Measurements from ENCODE around the gene SPSB3.
"Not testable (repeated sequence)": the region's sequence is repeated elsewhere in the genome, so short reads cannot be mapped to it uniquely, and the experiment has no call there.

The SPSB3 gene

GRCh38 chr16:1745181-1745899 lies 37.0 kb downstream of the SPSB3 start:
- Histone ChIP-seq H3K4me1 (ENCODE audit: control insufficient read depth, insufficient read depth, low read length) (no peaks in the 10 kb centered on the region), H3K36me3 (ENCODE audit: control insufficient read depth, insufficient read depth, low read length) (peaks cover 31% of the 10 kb centered on the region), H3K4me3 (ENCODE audit: low read depth, low read length) (no peak overlapping the region), H3K9ac (ENCODE audit: low read depth, low read length) (no peak overlapping the region), H3K9me3 (ENCODE audit: control insufficient read depth, insufficient read depth, low read length) (no peaks in the 10 kb centered on the region), H3K27ac (ENCODE audit: low read depth, low read length) (peak overlapping the region; percentile 6), H3K27me3 (ENCODE audit: control insufficient read depth, insufficient read depth, low read length) (no peaks in the 10 kb centered on the region)

- no peak overlapping the region for H3K4me3 ChIP-seq (ENCODE audit: low read depth, low read length)
- H3K9me3 ChIP-seq (ENCODE audit: control insufficient read depth, insufficient read depth, low read length): peaks cover 5% of the 10 kb centered on the region
- H3K36me3 ChIP-seq (ENCODE audit: control insufficient read depth, insufficient read depth, low read length): peaks cover 27% of the 10 kb centered on the region
- no peak overlapping the region for H3K9ac ChIP-seq (ENCODE audit: low read depth, low read length)
- no peaks in the 10 kb centered on the region for H3K4me1 ChIP-seq (ENCODE audit: control insufficient read depth, insufficient read depth, low read length)
- H3K27ac ChIP-seq (ENCODE audit: low read depth, low read length): no peak overlapping the region
- H3K27me3 ChIP-seq (ENCODE audit: control insufficient read depth, insufficient read depth, low read length): no peaks in the 10 kb centered on the region
Observed at GRCh38 chr16:1744338-1744840, 38.0 kb downstream of the SPSB3 start.

GRCh38 chr16:1743376-1744337 lies 38.7 kb downstream of the SPSB3 start:
- no peak overlapping the region for H3K27ac ChIP-seq (ENCODE audit: low read depth, low read length)
- H3K9ac ChIP-seq (ENCODE audit: low read depth, low read length): no peak overlapping the region
- H3K4me1 ChIP-seq (ENCODE audit: control insufficient read depth, insufficient read depth, low read length): no peaks in the 10 kb centered on the region
- peaks cover 19% of the 10 kb centered on the region for H3K36me3 ChIP-seq (ENCODE audit: control insufficient read depth, insufficient read depth, low read length)
- no peak overlapping the region for H3K4me3 ChIP-seq (ENCODE audit: low read depth, low read length)
- peaks cover 12% of the 10 kb centered on the region for H3K9me3 ChIP-seq (ENCODE audit: control insufficient read depth, insufficient read depth, low read length)
- no peaks in the 10 kb centered on the region for H3K27me3 ChIP-seq (ENCODE audit: control insufficient read depth, insufficient read depth, low read length)

GRCh38 chr16:1741553-1742165 lies 40.7 kb downstream of the SPSB3 start:
- Histone ChIP-seq H3K36me3 (ENCODE audit: control insufficient read depth, insufficient read depth, low read length) (peaks cover 14% of the 10 kb centered on the region; the same call in 1 of the 2 replicates), H3K9ac (ENCODE audit: low read depth, low read length) (no peak overlapping the region), H3K9me3 (ENCODE audit: control insufficient read depth, insufficient read depth, low read length) (peaks cover 32% of the 10 kb centered on the region), H3K27ac (ENCODE audit: low read depth, low read length) (no peak overlapping the region), H3K27me3 (ENCODE audit: control insufficient read depth, insufficient read depth, low read length) (no peaks in the 10 kb centered on the region), H3K4me1 (ENCODE audit: control insufficient read depth, insufficient read depth, low read length) (no peaks in the 10 kb centered on the region), H3K4me3 (ENCODE audit: low read depth, low read length) (no peak overlapping the region)

- H3K9ac ChIP-seq (ENCODE audit: low read depth, low read length): no peak overlapping the region
Observed at GRCh38 chr16:1740781-1741490, 41.4 kb downstream of the SPSB3 start.

GRCh38 chr16:1740234-1740633 lies 42.1 kb downstream of the SPSB3 start:
- Histone ChIP-seq H3K4me1 (ENCODE audit: control insufficient read depth, insufficient read depth, low read length) (no peaks in the 10 kb centered on the region), H3K4me3 (ENCODE audit: low read depth, low read length) (no peak overlapping the region), H3K27me3 (ENCODE audit: control insufficient read depth, insufficient read depth, low read length) (no peaks in the 10 kb centered on the region), H3K27ac (ENCODE audit: low read depth, low read length) (no peak overlapping the region), H3K9me3 (ENCODE audit: control insufficient read depth, insufficient read depth, low read length) (peaks cover 47% of the 10 kb centered on the region), H3K36me3 (ENCODE audit: control insufficient read depth, insufficient read depth, low read length) (peaks cover 8% of the 10 kb centered on the region; the same call in 1 of the 2 replicates), H3K9ac (ENCODE audit: low read depth, low read length) (no peak overlapping the region)

More at GRCh38 chr16:1740781-1741490, 41.4 kb downstream of the SPSB3 start:
- H3K36me3 ChIP-seq (ENCODE audit: control insufficient read depth, insufficient read depth, low read length): peaks cover 14% of the 10 kb centered on the region; the same call in 1 of the 2 replicates
- peaks cover 40% of the 10 kb centered on the region for H3K9me3 ChIP-seq (ENCODE audit: control insufficient read depth, insufficient read depth, low read length)
- H3K27ac ChIP-seq (ENCODE audit: low read depth, low read length): no peak overlapping the region
- no peak overlapping the region for H3K4me3 ChIP-seq (ENCODE audit: low read depth, low read length)
- no peaks in the 10 kb centered on the region for H3K27me3 ChIP-seq (ENCODE audit: control insufficient read depth, insufficient read depth, low read length)
- H3K4me1 ChIP-seq (ENCODE audit: control insufficient read depth, insufficient read depth, low read length): no peaks in the 10 kb centered on the region

GRCh38 chr16:1734816-1735215 lies 47.6 kb downstream of the SPSB3 start:
- Histone ChIP-seq H3K4me1 (ENCODE audit: control insufficient read depth, insufficient read depth, low read length) (no peaks in the 10 kb centered on the region), H3K27me3 (ENCODE audit: control insufficient read depth, insufficient read depth, low read length) (no peaks in the 10 kb centered on the region), H3K4me3 (ENCODE audit: low read depth, low read length) (no peak overlapping the region), H3K36me3 (ENCODE audit: control insufficient read depth, insufficient read depth, low read length) (peaks cover 4% of the 10 kb centered on the region), H3K9ac (ENCODE audit: low read depth, low read length) (no peak overlapping the region), H3K9me3 (ENCODE audit: control insufficient read depth, insufficient read depth, low read length) (peaks cover 56% of the 10 kb centered on the region), H3K27ac (ENCODE audit: low read depth, low read length) (no peak overlapping the region)

GRCh38 chr16:1734123-1734522 lies 48.2 kb downstream of the SPSB3 start:
- Histone ChIP-seq H3K27me3 (ENCODE audit: control insufficient read depth, insufficient read depth, low read length) (no peaks in the 10 kb centered on the region), H3K27ac (ENCODE audit: low read depth, low read length) (no peak overlapping the region), H3K4me3 (ENCODE audit: low read depth, low read length) (no peak overlapping the region), H3K4me1 (ENCODE audit: control insufficient read depth, insufficient read depth, low read length) (no peaks in the 10 kb centered on the region), H3K9me3 (ENCODE audit: control insufficient read depth, insufficient read depth, low read length) (peaks cover 49% of the 10 kb centered on the region), H3K36me3 (ENCODE audit: control insufficient read depth, insufficient read depth, low read length) (peaks cover 5% of the 10 kb centered on the region), H3K9ac (ENCODE audit: low read depth, low read length) (no peak overlapping the region)

GRCh38 chr16:1732551-1732987 lies 49.8 kb downstream of the SPSB3 start:
- H3K9ac ChIP-seq (ENCODE audit: low read depth, low read length); H3K27me3 ChIP-seq (ENCODE audit: control insufficient read depth, insufficient read depth, low read length); H3K27ac ChIP-seq (ENCODE audit: low read depth, low read length); H3K4me3 ChIP-seq (ENCODE audit: low read depth, low read length); H3K4me1 ChIP-seq (ENCODE audit: control insufficient read depth, insufficient read depth, low read length): not testable (repeated sequence)
- peaks cover 33% of the 10 kb centered on the region for H3K9me3 ChIP-seq (ENCODE audit: control insufficient read depth, insufficient read depth, low read length)
- peaks cover 16% of the 10 kb centered on the region for H3K36me3 ChIP-seq (ENCODE audit: control insufficient read depth, insufficient read depth, low read length)

- no peaks in the 10 kb centered on the region for H3K27me3 ChIP-seq (ENCODE audit: control insufficient read depth, insufficient read depth, low read length)
- peaks cover 16% of the 10 kb centered on the region for H3K36me3 ChIP-seq (ENCODE audit: control insufficient read depth, insufficient read depth, low read length)
- H3K27ac ChIP-seq (ENCODE audit: low read depth, low read length): no peak overlapping the region
- no peaks in the 10 kb centered on the region for H3K4me1 ChIP-seq (ENCODE audit: control insufficient read depth, insufficient read depth, low read length)
- H3K4me3 ChIP-seq (ENCODE audit: low read depth, low read length): no peak overlapping the region
- H3K9ac ChIP-seq (ENCODE audit: low read depth, low read length): no peak overlapping the region; the same call in 1 of the 2 replicates
- peaks cover 28% of the 10 kb centered on the region for H3K9me3 ChIP-seq (ENCODE audit: control insufficient read depth, insufficient read depth, low read length)
Observed at GRCh38 chr16:1732071-1732470, 50.3 kb downstream of the SPSB3 start.
